Endothelial cell of umbilical vein (primary cell): ENCODE data around the gene SSBP3.

Experiments
- EZH2 ChIP-seq: IDR thresholded peaks from 2 replicates; pipeline ENCODE4 v1.6.1; 2012; ENCODE audit warnings: borderline replicate concordance, low read depth, mild to moderate bottlenecking, moderate library complexity, low read length, inconsistent platforms; ENCODE audit not compliant: severe bottlenecking
- FOS ChIP-seq: IDR thresholded peaks from 2 replicates; pipeline ENCODE4 v1.6.1; 2011; ENCODE audit warnings: mild to moderate bottlenecking, low read length, moderate library complexity, borderline replicate concordance; ENCODE audit not compliant: insufficient read depth
- MAX ChIP-seq: IDR thresholded peaks from 2 replicates; pipeline ENCODE4 v1.6.1; 2011; ENCODE audit not compliant: insufficient read depth, insufficient read length

DNA sequence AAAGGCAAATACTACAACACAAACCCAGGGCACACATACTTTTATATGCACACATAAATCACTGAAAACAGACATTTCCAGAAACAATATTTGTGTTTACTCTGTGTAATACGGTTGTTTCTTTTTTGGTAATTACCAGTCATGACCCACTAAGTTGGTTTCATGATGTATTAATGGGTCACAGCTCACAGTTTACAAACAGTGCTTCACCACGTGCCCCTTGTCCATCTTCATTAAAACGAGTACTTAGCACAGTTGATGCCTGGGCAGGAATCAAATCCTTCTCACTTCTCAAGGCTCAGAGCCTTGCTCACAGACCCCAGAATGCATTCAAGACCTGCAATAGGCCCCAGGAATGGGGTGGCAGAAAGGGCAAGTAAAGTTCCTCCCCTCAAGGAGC lies 13.8 kb downstream of the SSBP3 start:
- TF ChIP-seq FOS (no peak), MAX (no peak), EZH2 (no peak)
